GM10266 (cell line): ENCODE results near the gene GKN2.

Experiments used
- DNase-seq: peaks from one replicate; pipeline ENCODE4 v3.0.0; 2012; ENCODE audit errors: extremely low spot score
- CTCF ChIP-seq: IDR thresholded peaks from 2 replicates; pipeline ENCODE4 v1.5.1; 2012; ENCODE audit warnings: mild to moderate bottlenecking, low read depth; ENCODE audit not compliant: control insufficient read depth, insufficient read depth; ENCODE audit errors: missing control alignments

GKN2 gene

DNA sequence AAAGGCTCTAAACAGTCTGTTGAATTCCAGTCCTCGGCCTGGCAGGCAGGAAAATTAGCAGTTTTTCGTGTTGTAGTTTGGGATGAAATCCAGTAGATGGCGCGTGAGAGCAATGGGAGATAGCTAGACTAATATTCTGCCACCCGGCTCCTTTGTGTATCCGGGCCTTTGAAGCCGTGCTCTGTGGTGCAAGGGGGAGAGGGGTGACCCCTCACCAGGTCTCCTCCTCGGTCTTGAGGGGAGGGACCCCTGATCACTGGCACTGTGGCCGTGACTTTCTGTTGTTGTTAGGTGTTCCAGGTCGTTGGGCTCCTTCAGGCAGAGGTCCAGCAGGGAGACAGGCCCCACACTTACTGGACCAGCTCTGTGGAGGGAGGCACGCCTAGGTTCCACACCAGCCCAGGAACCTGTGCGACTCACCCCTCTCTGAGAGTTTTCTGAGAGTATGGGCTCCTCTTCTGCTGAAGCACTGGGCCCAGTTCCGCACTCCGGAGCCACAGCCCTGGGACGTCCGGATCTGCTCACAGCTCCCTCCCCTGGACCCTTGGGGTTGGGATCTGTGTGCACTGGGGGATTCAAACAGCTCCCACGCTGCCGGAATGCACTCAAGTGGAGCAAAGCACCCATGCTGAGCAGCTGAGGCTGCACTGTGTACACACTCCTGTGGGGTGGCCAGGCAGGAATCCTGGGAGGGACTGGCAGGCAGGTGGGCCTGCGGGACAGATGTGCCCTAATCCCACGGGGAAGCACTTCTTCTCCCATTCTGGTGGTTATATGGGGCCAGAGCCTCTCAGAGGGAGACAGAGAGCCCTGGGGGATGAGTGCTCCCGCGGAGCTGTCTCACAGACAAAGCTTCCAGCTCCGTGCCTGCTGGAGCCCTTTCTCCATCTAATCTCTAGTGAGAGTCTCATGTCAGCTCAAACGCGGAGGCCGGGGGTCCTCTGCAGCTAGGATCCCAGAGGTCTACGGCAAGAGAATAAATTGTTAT lies 8.8 kb downstream of the GKN2 start:
- DNase-seq = peak; percentile 40

DNA sequence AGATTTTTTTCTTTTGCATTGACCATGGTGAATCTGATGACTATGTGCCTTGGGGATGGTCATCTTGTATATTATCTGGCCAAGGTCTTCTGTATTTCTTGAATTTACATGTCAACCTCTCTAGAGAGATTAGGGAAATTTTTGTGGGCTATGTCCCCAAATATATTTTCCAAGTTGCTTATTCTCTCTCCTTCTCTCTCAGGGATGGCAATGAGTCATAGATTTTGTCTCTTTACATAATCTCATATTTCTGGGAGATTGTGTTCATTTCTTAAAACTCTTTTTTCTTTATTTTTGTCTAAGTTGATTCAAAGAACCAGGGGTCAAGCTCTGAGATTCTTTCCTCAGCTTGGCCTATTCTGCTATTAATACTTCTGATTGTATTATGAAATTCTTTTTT lies 9.9 kb downstream of the GKN2 start:
- TF ChIP-seq CTCF = no peak
- no peak for DNase-seq

More for the DNA sequence above, 8.8 kb downstream of the GKN2 start:
- TF ChIP-seq CTCF = peak; percentile 74

GRCh38 chr2:68940369-68940768 lies 12.3 kb downstream of the GKN2 start:
- no peak for TF ChIP-seq CTCF
- DNase-seq = no peak

DNA sequence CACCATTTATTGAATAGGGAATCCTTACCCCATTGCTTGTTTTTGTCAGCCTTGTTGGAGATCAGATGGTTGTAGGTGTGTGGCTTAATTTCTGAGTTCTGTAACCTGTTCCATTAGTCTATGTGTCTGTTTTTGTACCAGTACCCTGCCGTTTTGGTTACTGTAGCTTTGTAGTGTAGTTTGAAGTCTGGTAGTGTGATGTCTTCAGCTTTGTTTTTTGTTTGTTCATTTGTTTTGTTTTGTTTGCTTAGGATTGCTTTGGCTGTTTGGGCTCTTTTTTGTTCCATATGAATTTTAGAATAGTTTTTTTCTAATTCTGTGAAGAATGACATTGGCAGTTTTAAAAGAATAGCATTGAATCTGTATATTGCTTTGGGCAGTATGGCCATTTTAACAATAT lies 12.7 kb downstream of the GKN2 start:
- DNase-seq = no peak
- TF ChIP-seq CTCF = no peak

GRCh38 chr2:68938938-68939337 lies 13.8 kb downstream of the GKN2 start:
- DNase-seq = no peak
- TF ChIP-seq CTCF = no peak

GRCh38 chr2:68937346-68938055 lies 15.2 kb downstream of the GKN2 start:
- DNase-seq = no peak

More at GRCh38 chr2:68937346-68938055, 15.2 kb downstream of the GKN2 start:
- TF ChIP-seq CTCF = no peak
